GM12878 (cell line): ENCODE measurements around the gene GTPBP10. TPM values are rescaled to one million over a fixed set of nuclear protein-coding genes. Genes with fewer than 3 reads are reported as not detected.
A peak's percentile ranks its signal among the peaks of the same experiment; 100 is the strongest.

ENCODE experiments used
- ATAC-seq: fragments of 200-7000 bp; cut with Tn5 transposase; 3 replicates; pipeline ENCODE4 v1.9.1; 2020; ENCODE audit warnings: mild to moderate bottlenecking, moderate library complexity
- BruUV-seq: library from RNA; stranded (reverse); fragments of 400-500 nt; replicated peaks from 2 replicates; lab custom pipeline; 2021; lab: Mats Ljungman, UMichigan
- CTCF ChIA-PET: fragments of 300-600 bp; sonication (Branson Sonifier 250); formaldehyde crosslinking; extraction: SDS; loops from one replicate; lab custom pipeline; 2021; ENCODE audit warnings: inconsistent platforms; lab: Yijun Ruan, JAX
- POLR2A ChIA-PET: fragments of 350-600 bp; formaldehyde crosslinking; extraction: SDS; loops from one replicate; lab custom pipeline; 2021; ENCODE audit warnings: inconsistent platforms; lab: Charles Lee
- RAD21 ChIA-PET: fragments of 300-600 bp; sonication (Branson Sonifier 250); formaldehyde crosslinking; loops from one replicate; lab custom pipeline; 2023; ENCODE audit warnings: antibody characterized with exemption; ENCODE audit not compliant: unreplicated experiment; lab: Charles Lee
- SMC1A ChIA-PET: fragments of 300-600 bp; sonication (Branson Sonifier 250); formaldehyde crosslinking; loops from one replicate; lab custom pipeline; 2023; ENCODE audit not compliant: unreplicated experiment, uncharacterized antibody; lab: Charles Lee
- DNase-seq: peaks from one replicate; pipeline ENCODE4 v3.0.0-alpha.2; 2011; ENCODE audit warnings: low read depth, low spot score
- FAIRE-seq: peaks from 3 replicates; lab custom pipeline; 2011; peaks lifted over from hg19 to GRCh38; lab: Jason Lieb, UNC
- H2AFZ ChIP-seq: 2 replicates; pipeline ENCODE4 v1.6.0; 2011; ENCODE audit warnings: low read depth, low read length, control low read depth; ENCODE audit not compliant: control insufficient read depth
- H3K27ac ChIP-seq: 2 replicates; pipeline ENCODE4 v1.5.1; 2011; ENCODE audit warnings: control low read depth; ENCODE audit not compliant: control insufficient read depth, insufficient read depth
- H3K27me3 ChIP-seq, 2 experiments: replicated peaks in 1 of 2; 2 replicates each; pipeline versions ENCODE4 v1.6.0 to v1.6.1; 2011; ENCODE audit warnings: low read length in 1 of 2; ENCODE audit not compliant: control insufficient read depth in 2 of 2, insufficient read depth in 2 of 2
- H3K36me3 ChIP-seq, 2 experiments: 2 replicates each; pipeline ENCODE4 v1.5.1; 2011; ENCODE audit warnings: low read length in 1 of 2; ENCODE audit not compliant: control insufficient read depth in 2 of 2, insufficient read depth in 2 of 2
- H3K4me1 ChIP-seq: 2 replicates; pipeline ENCODE4 v1.6.1; 2011; ENCODE audit warnings: mild to moderate bottlenecking, low read length, moderate library complexity, mixed read lengths; ENCODE audit not compliant: control insufficient read depth, insufficient read depth
- H3K4me2 ChIP-seq: 2 replicates; pipeline ENCODE4 v1.6.0; 2011; ENCODE audit warnings: control low read depth; ENCODE audit not compliant: control insufficient read depth, insufficient read depth
- H3K4me3 ChIP-seq: fragments of 200-600 bp; sonication (generic); 2 replicates; pipeline ENCODE4 v1.5.1; 2016
- H3K79me2 ChIP-seq: 2 replicates; pipeline ENCODE4 v1.6.0; 2011; ENCODE audit warnings: low read length; ENCODE audit not compliant: control insufficient read depth, insufficient read depth
- H3K9ac ChIP-seq: 2 replicates; pipeline ENCODE4 v1.8.0; 2011; ENCODE audit warnings: low read length, control low read depth, mixed read lengths; ENCODE audit not compliant: control insufficient read depth, insufficient read depth
- H3K9me3 ChIP-seq: replicated peaks from 3 replicates; pipeline ENCODE4 v1.5.1; 2011; ENCODE audit warnings: mild to moderate bottlenecking, low read length; ENCODE audit not compliant: control insufficient read depth, insufficient read depth
- H4K20me1 ChIP-seq: 2 replicates; pipeline ENCODE4 v1.6.0; 2011; ENCODE audit not compliant: control insufficient read depth, insufficient read depth
- CHD2 ChIP-seq: IDR thresholded peaks from 2 replicates; pipeline ENCODE4 v1.6.1; 2011; ENCODE audit warnings: low read depth, low read length, improper control_type of control experiment, borderline replicate concordance
- CTCF ChIP-seq, 3 experiments: IDR thresholded peaks in 2 of 3; conservative IDR thresholded peaks in 1 of 3; 2 replicates each; pipeline ENCODE4 v1.5.1; 2011; ENCODE audit warnings: low read depth in 3 of 3, low read length in 3 of 3, mild to moderate bottlenecking in 3 of 3, control low read depth in 2 of 3, moderate library complexity in 2 of 3, inconsistent platforms in 1 of 3, mixed read lengths in 1 of 3; ENCODE audit not compliant: control insufficient read depth in 2 of 3, insufficient read depth in 1 of 3; ENCODE audit errors: extremely low read depth in 1 of 3
- EP300 ChIP-seq, 2 experiments: fragments of 150-350 bp in 1 of 2; IDR thresholded peaks; 2 replicates each; pipeline ENCODE4 v1.6.1; 2011 to 2012; ENCODE audit warnings: low read depth in 2 of 2, low read length in 2 of 2, borderline replicate concordance in 1 of 2, improper control_type of control experiment in 1 of 2, inconsistent platforms in 1 of 2; ENCODE audit not compliant: control insufficient read depth in 1 of 2
- KAT2A ChIP-seq: conservative IDR thresholded peaks from 2 replicates; pipeline ENCODE4 v1.6.1; 2011; ENCODE audit warnings: low read depth, low read length; ENCODE audit not compliant: control insufficient read depth
- MEF2B ChIP-seq: fragments of 450-650 bp; IDR thresholded peaks from 2 replicates; pipeline ENCODE4 v1.6.1; 2018; ENCODE audit warnings: mild to moderate bottlenecking, moderate library complexity; ENCODE audit not compliant: partially characterized antibody, poor library complexity, severe bottlenecking
- RB1 ChIP-seq: fragments of 450-650 bp; formaldehyde crosslinking; IDR thresholded peaks from 2 replicates; pipeline ENCODE4 v1.6.1; 2017; ENCODE audit warnings: mild to moderate bottlenecking, borderline replicate concordance
- RELA ChIP-seq: fragments of 450-650 bp; IDR thresholded peaks from 2 replicates; pipeline ENCODE4 v1.8.0; 2014; ENCODE audit warnings: borderline replicate concordance; ENCODE audit not compliant: partially characterized antibody
- REST ChIP-seq: IDR thresholded peaks from 2 replicates; pipeline ENCODE4 v1.6.1; 2012; ENCODE audit warnings: mild to moderate bottlenecking, low read depth, low read length
- SMAD1 ChIP-seq: fragments of 450-650 bp; IDR thresholded peaks from 2 replicates; pipeline ENCODE4 v1.6.1; 2018; ENCODE audit warnings: mild to moderate bottlenecking, low read depth; ENCODE audit not compliant: partially characterized antibody
- WRNIP1 ChIP-seq: IDR thresholded peaks from 2 replicates; pipeline ENCODE4 v1.6.1; 2011; ENCODE audit warnings: low read depth, low read length, improper control_type of control experiment, borderline replicate concordance
- YY1 ChIP-seq: IDR thresholded peaks from 2 replicates; pipeline ENCODE4 v1.6.1; 2011; ENCODE audit warnings: low read depth, mild to moderate bottlenecking, low read length
- ZNF207 ChIP-seq: fragments of 450-650 bp; IDR thresholded peaks from 2 replicates; pipeline ENCODE4 v1.6.1; 2014; ENCODE audit warnings: antibody characterized with exemption, mild to moderate bottlenecking, borderline replicate concordance
- WGBS: methylation state at CpG from one replicate; pipeline ENCODE4 v1.1.6; 2016; ENCODE audit warnings: low lambda C conversion rate; ENCODE audit not compliant: insufficient replicate concordance, insufficient coverage; ENCODE audit errors: missing lambda C conversion rate; 5-methylcytosine and 5-hydroxymethylcytosine counted together
- in situ Hi-C: fragments of 300-500 bp; cut with MboI; formaldehyde crosslinking; loops from 9 replicates; pipeline ENCODE4 v1.14.3; 2018; ENCODE audit warnings: mixed read lengths
- intact Hi-C: fragments of 100-400 bp; cut with micrococcal nuclease; formaldehyde crosslinking; loops from one replicate; pipeline ENCODE4 v1.14.2; 2022; ENCODE audit not compliant: unreplicated experiment
- polyA plus RNA-seq, 11 experiments: library from polyadenylated mRNA; depleted of rRNA in 4 of 11; unstranded in 6 of 11; stranded (reverse) in 5 of 11; fragments of >200 nt; fragmentation: Nextera tagmentation in 4 of 11; fragmentation: Illumina TruSeq in 1 of 11; extraction: Ambion mirVana in 4 of 11; extraction: Trizol in 1 of 11; gene quantifications; 1 replicate in 1 of 11; 2 replicates in 10 of 11; pipeline versions ENCODE4 v1.2.1 to v1.2.3, GENCODE V29; 2011 to 2016; ENCODE audit warnings: inconsistent platforms in 2 of 11, missing spikeins in 2 of 11, low read depth in 1 of 11
- total RNA-seq, 4 experiments: library from RNA; depleted of rRNA in 3 of 4; stranded (reverse); fragments of >200 nt in 3 of 4; fragmentation: Illumina TruSeq in 1 of 4; extraction: Trizol in 1 of 4; gene quantifications; 2 replicates each; pipeline versions ENCODE4 v1.2.1 to v1.2.3, GENCODE V29; 2013 to 2021
- TF ChIP-seq, protein P1 (sequence below): IDR thresholded peaks from 2 replicates; pipeline ENCODE4 v1.6.1; 2012; ENCODE audit warnings: low read depth, low read length, improper control_type of control experiment

GTPBP10 gene
- total and polyA plus RNA-seq, 10 of the 15 experiments (the other 5 are each of a cell fraction or from before 2014, with no cell fraction given), result 10.1 to 41.0 (median 33.0) TPM

DNA sequence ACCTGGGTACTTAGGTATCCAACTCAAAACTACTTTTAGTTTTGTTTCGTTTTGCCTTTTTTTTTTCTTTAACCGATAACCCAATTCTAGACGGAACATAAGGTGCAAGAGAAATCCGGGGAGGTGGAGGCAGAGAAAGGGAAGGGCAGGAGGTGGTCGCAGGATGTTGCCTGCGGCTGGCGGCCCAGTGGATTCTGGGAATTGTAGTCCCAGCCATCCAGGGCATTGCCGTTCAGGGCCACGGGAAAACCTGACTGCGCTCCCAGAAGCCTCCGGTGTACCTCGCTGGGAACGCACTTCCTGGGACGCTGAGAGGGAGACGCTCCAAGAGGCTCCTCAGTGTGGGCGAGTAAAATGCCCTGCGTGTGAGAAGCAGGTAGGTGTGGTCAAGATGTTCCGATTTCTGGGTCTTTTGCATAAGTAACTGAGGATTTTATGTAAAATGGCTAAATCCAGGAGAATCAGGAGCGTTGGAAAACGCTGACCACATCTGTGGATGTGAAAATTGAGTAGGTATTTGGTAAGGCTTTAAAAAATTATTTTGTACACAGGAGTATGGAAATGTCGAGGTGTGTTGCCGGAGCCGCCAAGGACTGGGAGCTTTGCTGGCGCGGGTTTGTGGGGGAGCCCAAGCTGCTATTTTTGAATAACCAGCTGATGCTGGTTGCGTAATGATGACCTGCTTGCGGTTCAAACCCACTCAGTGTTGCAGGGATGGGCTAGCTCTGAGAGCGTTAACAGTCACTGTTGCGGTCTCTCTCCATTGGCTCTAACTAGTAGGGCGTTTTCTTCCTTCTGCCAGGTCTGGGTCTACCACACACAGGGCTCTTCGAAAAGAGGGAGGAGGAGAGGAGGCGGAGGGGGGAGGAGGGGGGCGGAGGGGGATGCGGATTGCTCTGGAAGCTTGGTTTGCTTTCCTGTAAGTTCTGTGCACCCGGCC, 56.9 kb downstream of the GTPBP10 start, which contains the start of gene CLDN12:
Gene CLDN12 (plus strand): TSS at position 288 of the 940 bp plus-strand sequence. CDS start 9,216 bp downstream, outside the sequence.
- FAIRE-seq (peak; percentile 61), ATAC-seq (peak; percentile 99), DNase-seq (peak; percentile 76)
- Histone ChIP-seq H3K27me3 (no peaks in the 10 kb centered on the region), H3K36me3 (no peaks in the 10 kb centered on the region), H3K4me3 (peak within 1 kb of the TSS; percentile 76), H3K9ac (peak within 1 kb of the TSS; percentile 92), H3K4me2 (peak within 1 kb of the TSS; percentile 92), H2AFZ (peak within 1 kb of the TSS; percentile 99), H3K4me1 (no peaks in the 10 kb centered on the region), H4K20me1 (no peaks in the 10 kb centered on the region), H3K27ac (peak within 1 kb of the TSS; percentile 88), H3K9me3 (no peaks in the 10 kb centered on the region; the same call in 2 of the 3 replicates), H3K79me2 (peaks cover 6% of the 10 kb centered on the region)
- intact Hi-C loops (loop anchor here (1.0 kb wide), 1 partner anchor 57 kb away; the partner anchor contains the start of gene GTPBP10), in situ Hi-C loops (loop anchor here (5.0 kb wide), 1 partner anchor 56 kb away; the partner anchor contains the start of gene GTPBP10)
- POLR2A ChIA-PET, result interaction anchor here (0.6 to 2.2 kb wide), 4 partner anchors 17 to 196 kb away, joined by 3 to 8 read pairs (median 3); no protein-coding TSS in a partner anchor
- CTCF ChIA-PET, result interaction anchor here (0.7 to 2.0 kb wide), 5 partner anchors 33 to 90 kb away, joined by 3 to 9 read pairs (median 4); no protein-coding TSS in a partner anchor
- WGBS, result under 1% methylated on average over 32 of the region's 35 CpGs
- BruUV-seq, result TSS peak; percentile 96
- RAD21 ChIA-PET, result interaction anchor here (0.5 to 2.0 kb wide), 9 partner anchors 8 to 215 kb away, joined by 3 to 9 read pairs (median 3); partner anchors contain the start of gene GTPBP10
- SMC1A ChIA-PET, result interaction anchor here (0.9 to 1.2 kb wide), 2 partner anchors 63 to 161 kb away, joined by 3 read pairs; no protein-coding TSS in a partner anchor
- TF ChIP-seq, protein P1, sequence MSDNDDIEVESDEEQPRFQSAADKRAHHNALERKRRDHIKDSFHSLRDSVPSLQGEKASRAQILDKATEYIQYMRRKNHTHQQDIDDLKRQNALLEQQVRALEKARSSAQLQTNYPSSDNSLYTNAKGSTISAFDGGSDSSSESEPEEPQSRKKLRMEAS, result no peak; the same call in 1 of the 2 replicates
- peak; percentile 83 for TF ChIP-seq SMAD1
- TF ChIP-seq CTCF (IDR thresholded peaks at IDR 0.05 in 2 of 3, conservative IDR thresholded peaks at IDR 0.05 in 1 of 3; ENCODE audit: control insufficient read depth in 2 of 3, extremely low read depth in 1 of 3, insufficient read depth in 1 of 3, low read depth in 3 of 3, low read length in 3 of 3), result no peak
- no peak for TF ChIP-seq REST
- TF ChIP-seq RELA, result peak; percentile 36
- TF ChIP-seq RB1, result no peak
- peak; percentile 93 to 98; a peak in 3 of 4 replicates for TF ChIP-seq EP300 (IDR thresholded peaks at IDR 0.05; ENCODE audit: borderline replicate concordance in 1 of 2, control insufficient read depth in 1 of 2, low read depth in 2 of 2, low read length in 2 of 2)
- TF ChIP-seq CHD2, result peak; percentile 55; the same call in 1 of the 2 replicates
- TF ChIP-seq WRNIP1, result no peak
- 0 out of 2 replicates have a peak, but pooled peaks have one; percentile 6 for TF ChIP-seq ZNF207
- no peak for TF ChIP-seq KAT2A
- TF ChIP-seq YY1, result no peak; the same call in 1 of the 2 replicates
- TF ChIP-seq MEF2B, result peak; percentile 95
